Measurements from ENCODE around the gene ACAP3. TPM values are rescaled to one million over a fixed set of nuclear protein-coding genes. Genes with fewer than 3 reads are reported as not detected.

Gene ACAP3
- total RNA-seq, 1 donor from 2014 or later: 10.7 TPM

DNA sequence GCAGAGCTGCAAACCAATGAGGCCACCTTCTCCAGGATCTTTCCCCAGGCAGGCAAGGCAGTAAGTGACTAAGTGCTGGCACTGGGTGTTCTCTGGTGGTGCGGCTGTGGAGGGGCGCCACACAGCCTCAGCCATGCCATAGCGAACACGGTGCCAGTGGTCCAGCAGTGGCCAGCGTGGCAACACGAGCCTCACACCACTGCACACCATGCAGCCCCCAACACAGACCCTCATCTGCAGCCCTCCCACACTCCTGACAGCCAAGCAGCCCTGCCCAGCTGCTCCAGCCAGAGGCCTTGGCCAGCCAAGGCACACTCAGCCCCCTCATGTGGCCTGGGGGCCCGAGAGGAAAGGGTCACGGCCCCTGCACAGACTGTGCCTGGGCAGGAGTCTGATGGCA, 13.7 kb upstream of the ACAP3 start:
- Histone ChIP-seq H3K9ac (no peak overlapping the region), H3K36me3 (no peaks in the 10 kb centered on the region), H3K27me3 (no peaks in the 10 kb centered on the region), H3K27ac (no peak overlapping the region), H3K4me2 (no peak overlapping the region), H3K4me1 (peaks cover 4% of the 10 kb centered on the region), H3K79me2 (ENCODE audit: low read depth) (peaks cover 86% of the 10 kb centered on the region), H3K4me3 (no peak overlapping the region), H2AFZ (replicated peaks) (no peak overlapping the region), H3F3A (ENCODE audit: low read depth) (peaks cover 7% of the 10 kb centered on the region), H4K20me1 (ENCODE audit: low read depth) (peaks cover 79% of the 10 kb centered on the region), H3K9me3 (ENCODE audit: low read depth) (no peaks in the 10 kb centered on the region)
- no peak overlapping the region for H3K4me3 Mint-ChIP-seq
- no peak for DNase-seq (ENCODE audit: low spot score)
- peaks cover 11% of the 10 kb centered on the region for H3K4me1 Mint-ChIP-seq
- H3K36me3 Mint-ChIP-seq: peaks cover 9% of the 10 kb centered on the region
- TF ChIP-seq, protein P1, sequence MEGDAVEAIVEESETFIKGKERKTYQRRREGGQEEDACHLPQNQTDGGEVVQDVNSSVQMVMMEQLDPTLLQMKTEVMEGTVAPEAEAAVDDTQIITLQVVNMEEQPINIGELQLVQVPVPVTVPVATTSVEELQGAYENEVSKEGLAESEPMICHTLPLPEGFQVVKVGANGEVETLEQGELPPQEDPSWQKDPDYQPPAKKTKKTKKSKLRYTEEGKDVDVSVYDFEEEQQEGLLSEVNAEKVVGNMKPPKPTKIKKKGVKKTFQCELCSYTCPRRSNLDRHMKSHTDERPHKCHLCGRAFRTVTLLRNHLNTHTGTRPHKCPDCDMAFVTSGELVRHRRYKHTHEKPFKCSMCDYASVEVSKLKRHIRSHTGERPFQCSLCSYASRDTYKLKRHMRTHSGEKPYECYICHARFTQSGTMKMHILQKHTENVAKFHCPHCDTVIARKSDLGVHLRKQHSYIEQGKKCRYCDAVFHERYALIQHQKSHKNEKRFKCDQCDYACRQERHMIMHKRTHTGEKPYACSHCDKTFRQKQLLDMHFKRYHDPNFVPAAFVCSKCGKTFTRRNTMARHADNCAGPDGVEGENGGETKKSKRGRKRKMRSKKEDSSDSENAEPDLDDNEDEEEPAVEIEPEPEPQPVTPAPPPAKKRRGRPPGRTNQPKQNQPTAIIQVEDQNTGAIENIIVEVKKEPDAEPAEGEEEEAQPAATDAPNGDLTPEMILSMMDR (IDR thresholded peaks at IDR 0.05): no peak
- no peak for TF ChIP-seq EZH2phosphoT487 (IDR thresholded peaks at IDR 0.05)
- no peak for TF ChIP-seq EZH2 (IDR thresholded peaks at IDR 0.05)
- no peaks in the 10 kb centered on the region for H3K9me3 Mint-ChIP-seq
- H3K27me3 Mint-ChIP-seq (ENCODE audit: insufficient read depth, low read depth): peaks cover 10% of the 10 kb centered on the region
- H3K27ac Mint-ChIP-seq: no peak overlapping the region

- Histone ChIP-seq H3K9ac (no peak overlapping the region), H3K27ac (no peak overlapping the region), H3K4me1 (peaks cover 9% of the 10 kb centered on the region), H2AFZ (replicated peaks) (no peak overlapping the region), H3K27me3 (no peaks in the 10 kb centered on the region), H3K9me3 (ENCODE audit: low read depth) (no peaks in the 10 kb centered on the region), H4K20me1 (ENCODE audit: low read depth) (peaks cover 80% of the 10 kb centered on the region), H3F3A (ENCODE audit: low read depth) (peaks cover 13% of the 10 kb centered on the region), H3K79me2 (ENCODE audit: low read depth) (peaks cover 91% of the 10 kb centered on the region), H3K36me3 (no peaks in the 10 kb centered on the region), H3K4me2 (no peak overlapping the region), H3K4me3 (no peak overlapping the region)
- H3K27ac Mint-ChIP-seq: no peak overlapping the region
- no peak overlapping the region for H3K4me3 Mint-ChIP-seq
- peaks cover 16% of the 10 kb centered on the region for H3K4me1 Mint-ChIP-seq
- DNase-seq (ENCODE audit: low spot score): no peak
- peaks cover 10% of the 10 kb centered on the region for H3K36me3 Mint-ChIP-seq
- TF ChIP-seq EZH2 (IDR thresholded peaks at IDR 0.05) (no peak), EZH2phosphoT487 (IDR thresholded peaks at IDR 0.05) (no peak)
- H3K27me3 Mint-ChIP-seq (ENCODE audit: insufficient read depth, low read depth): peaks cover 12% of the 10 kb centered on the region
- H3K9me3 Mint-ChIP-seq: no peaks in the 10 kb centered on the region
These were observed 13.1 kb upstream of the ACAP3 start for GRCh38 chr1:1320666-1321448.

- Histone ChIP-seq H3F3A (ENCODE audit: low read depth) (peaks cover 14% of the 10 kb centered on the region), H3K9ac (no peak overlapping the region), H3K4me3 (no peak overlapping the region), H2AFZ (replicated peaks) (no peak overlapping the region), H3K4me1 (peaks cover 7% of the 10 kb centered on the region), H3K36me3 (no peaks in the 10 kb centered on the region), H4K20me1 (ENCODE audit: low read depth) (peaks cover 83% of the 10 kb centered on the region), H3K9me3 (ENCODE audit: low read depth) (no peaks in the 10 kb centered on the region), H3K4me2 (no peak overlapping the region), H3K27me3 (no peaks in the 10 kb centered on the region), H3K79me2 (ENCODE audit: low read depth) (peaks cover 80% of the 10 kb centered on the region), H3K27ac (no peak overlapping the region)
- Mint-ChIP-seq H3K4me3 (no peak overlapping the region), H3K4me1 (peaks cover 18% of the 10 kb centered on the region), H3K36me3 (peaks cover 12% of the 10 kb centered on the region), H3K27ac (no peak overlapping the region), H3K27me3 (ENCODE audit: insufficient read depth, low read depth) (peaks cover 14% of the 10 kb centered on the region), H3K9me3 (no peaks in the 10 kb centered on the region)
- no peak for DNase-seq (ENCODE audit: low spot score)
- TF ChIP-seq, protein P1 (IDR thresholded peaks at IDR 0.05): no peak
- TF ChIP-seq EZH2 (IDR thresholded peaks at IDR 0.05): no peak
- no peak for TF ChIP-seq EZH2phosphoT487 (IDR thresholded peaks at IDR 0.05)
These were observed 11.9 kb upstream of the ACAP3 start for GRCh38 chr1:1319646-1319941.

All from neural progenitor cell (in vitro differentiated cells).